DND-41 (cell line): ENCODE data around the gene SEMA3B.

Experiments used
- CTCF ChIP-seq: IDR thresholded peaks from 2 replicates; pipeline ENCODE4 v1.5.1; 2012; ENCODE audit warnings: borderline replicate concordance, low read length, moderate library complexity, mild to moderate bottlenecking; ENCODE audit not compliant: poor library complexity, severe bottlenecking; ENCODE audit errors: extremely low read depth
- EZH2 ChIP-seq: IDR thresholded peaks from 3 replicates; pipeline ENCODE4 v1.6.1; 2012; ENCODE audit warnings: borderline replicate concordance, low read depth, mild to moderate bottlenecking, moderate library complexity, low read length, inconsistent platforms; ENCODE audit not compliant: severe bottlenecking

GRCh38 chr3:50290161-50290641 is 21.3 kb downstream of the SEMA3B start:
- no peak for TF ChIP-seq CTCF
- no peak for TF ChIP-seq EZH2
